ENCODE measurements around the gene GYG1.
A peak's percentile ranks its signal among the peaks of the same experiment; 100 is the strongest.

Gene GYG1

DNA sequence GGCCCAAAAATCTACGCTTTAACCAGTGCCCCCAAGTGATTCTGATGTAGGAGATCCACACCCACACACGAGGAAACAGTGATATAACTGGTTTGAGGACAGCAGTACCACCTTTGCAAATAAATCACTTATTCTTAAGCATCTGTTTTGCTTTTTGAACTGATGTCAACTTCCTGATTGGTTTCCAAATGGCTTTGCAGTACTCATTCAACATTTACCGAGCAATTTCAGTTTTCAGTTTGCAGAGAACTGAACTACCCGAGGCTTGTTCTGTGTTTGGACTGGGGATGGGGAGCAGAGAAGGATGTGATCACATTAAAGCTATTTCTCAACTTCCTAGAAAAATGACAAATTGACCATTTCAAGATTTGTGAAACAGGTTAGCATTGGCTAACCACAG lies 1.1 kb upstream of the GYG1 start:
- DNase-seq = no peak

DNA sequence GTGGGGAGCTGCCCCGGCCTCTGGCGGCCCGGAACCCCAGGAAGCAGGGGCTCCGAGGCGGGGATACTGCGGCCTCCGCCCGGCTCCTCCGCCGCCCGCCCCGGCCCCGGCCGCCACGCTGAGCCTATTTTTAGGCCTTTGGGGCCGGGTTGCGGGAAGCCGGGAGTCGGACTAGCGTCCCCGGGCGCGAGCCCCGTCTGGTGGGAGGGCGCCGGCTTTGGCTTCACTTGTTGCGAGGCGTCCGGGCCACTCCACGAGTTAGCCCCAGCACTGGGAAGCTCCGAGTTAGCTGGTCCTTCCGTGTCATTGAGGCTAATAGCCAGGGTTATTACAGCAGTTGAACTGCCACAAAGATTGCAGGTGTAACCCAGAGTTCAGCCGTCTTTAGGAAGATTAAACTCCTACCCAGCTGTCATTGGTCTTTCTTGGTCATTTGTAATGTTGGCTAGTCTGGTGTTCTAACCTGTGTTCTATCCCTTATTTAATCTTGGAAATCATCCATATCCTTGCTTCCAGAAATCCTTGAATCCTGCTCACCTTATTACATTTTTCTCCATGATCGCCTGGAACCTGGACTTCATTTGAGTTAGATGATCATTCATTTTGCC lies 791 bp downstream of the GYG1 start:
- DNase-seq = peak; percentile 25

DNA sequence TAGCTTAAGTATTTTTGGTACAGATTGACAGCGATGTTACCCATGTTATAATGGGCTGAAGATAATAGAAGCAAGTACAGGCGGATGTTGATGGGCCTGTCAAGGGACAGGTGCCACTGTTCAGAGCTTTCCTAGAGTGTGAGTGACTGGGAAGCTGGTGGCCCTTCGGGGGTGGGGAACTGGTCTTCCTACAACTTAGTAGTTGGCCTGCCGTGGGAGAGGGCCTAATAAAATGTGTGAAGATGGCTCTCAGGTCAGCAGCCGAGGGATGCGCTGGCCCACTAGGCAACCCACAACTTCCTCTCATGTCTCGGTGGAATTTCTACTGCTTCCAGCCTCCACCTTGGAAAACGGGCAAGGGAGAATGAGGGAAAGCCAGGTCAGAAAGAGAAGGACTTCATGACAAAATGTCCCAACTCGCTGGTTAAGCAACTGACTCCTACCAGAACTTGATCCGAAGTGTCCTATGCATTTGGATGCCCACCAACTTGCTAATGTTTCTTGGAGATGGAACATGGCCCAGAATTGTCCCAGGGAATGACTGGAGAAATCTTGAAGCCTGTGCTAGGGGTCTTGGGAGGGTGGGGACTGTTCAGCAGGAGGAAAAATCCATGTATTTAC lies 1.4 kb downstream of the GYG1 start:
- no peak for DNase-seq

DNA sequence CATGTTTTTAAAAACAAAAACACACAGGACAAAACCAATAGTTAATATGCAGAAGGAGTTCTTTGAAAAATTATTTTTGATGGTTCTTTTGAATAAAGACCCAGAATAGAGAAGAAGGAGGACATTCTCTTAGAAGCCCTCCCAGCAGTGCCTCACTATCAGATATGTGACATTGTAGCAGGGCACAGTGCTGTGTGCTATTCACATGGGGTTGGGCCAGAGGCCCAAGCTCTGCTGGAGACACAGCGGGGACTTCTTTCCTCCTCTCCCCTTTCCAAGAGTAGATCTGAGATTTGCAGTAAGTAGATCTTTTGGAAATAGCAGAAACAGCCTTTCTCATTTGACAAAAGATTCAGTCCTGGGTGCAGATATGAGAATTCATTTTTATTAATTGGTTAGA lies 6.3 kb downstream of the GYG1 start:
- DNase-seq = no peak

DNA sequence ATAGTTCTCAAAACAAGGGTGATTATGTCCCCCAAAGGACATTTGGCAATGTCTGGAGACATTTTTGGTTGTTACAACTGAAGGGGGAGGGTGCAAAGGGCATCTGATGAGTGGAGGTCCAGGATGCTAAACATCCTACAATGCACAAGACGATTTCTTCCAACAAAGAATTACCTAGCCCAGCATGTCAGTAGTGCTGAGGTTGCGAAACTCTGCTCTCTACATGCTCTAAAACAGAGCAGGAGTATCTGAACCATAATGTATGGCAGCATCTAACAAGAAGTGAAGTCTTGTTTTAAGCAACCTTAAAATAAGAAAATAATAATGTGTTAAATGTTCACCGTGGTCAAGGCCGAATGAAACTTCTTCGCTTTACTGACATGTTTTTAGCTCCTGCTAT lies 7.0 kb downstream of the GYG1 start:
- DNase-seq = no peak

DNA sequence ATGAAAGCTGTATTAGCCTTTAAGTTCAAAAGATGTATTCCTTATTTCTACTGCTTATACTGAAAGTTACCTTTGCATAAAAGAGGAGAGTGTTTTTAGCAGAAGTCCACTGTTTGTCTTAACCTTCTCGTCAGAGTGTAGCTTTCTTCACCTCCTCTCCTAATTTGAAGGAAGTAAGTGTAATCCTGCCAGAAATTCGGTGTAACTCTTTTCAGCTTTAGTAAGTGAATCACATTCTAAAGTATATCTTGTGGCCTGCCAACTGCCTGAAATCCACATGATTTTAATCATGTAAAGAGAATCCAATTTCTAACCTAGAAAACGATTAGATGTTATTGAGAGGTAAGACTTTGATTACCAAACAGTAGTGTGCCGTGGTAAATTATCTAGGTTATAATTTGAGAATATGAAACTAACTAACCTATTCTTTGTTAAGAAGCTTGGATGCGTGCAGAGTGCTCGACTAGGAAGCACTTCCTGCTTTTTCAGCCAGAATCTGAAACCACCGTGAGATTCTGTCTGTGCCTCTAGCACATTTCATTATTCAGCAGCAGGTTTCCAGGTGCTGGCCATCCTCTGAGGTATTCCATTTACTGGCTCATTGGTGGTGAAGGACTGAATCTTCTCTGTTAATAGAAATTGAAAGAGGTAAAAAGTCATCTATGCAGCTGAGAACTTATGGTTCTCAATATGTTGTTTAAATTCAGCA lies 7.5 kb downstream of the GYG1 start:
- DNase-seq = peak; percentile 26

DNA sequence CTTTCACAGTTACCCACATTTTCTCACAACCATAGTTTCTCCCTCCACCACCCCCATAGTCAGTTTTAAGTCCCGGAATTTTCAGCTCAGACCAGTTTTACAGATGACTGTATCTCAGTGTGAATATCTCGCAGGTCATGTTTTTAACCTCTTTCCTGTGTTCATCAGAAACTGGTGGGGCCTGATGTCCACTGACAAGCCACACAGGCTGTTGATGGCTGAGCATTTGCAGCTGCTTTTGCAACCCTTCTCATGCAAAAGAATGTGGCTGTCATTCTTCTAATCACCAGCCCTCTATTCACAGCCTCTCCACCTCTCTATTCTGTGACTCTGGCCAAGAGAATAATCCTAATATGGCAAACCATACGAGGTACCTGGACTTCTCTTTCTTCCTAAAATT lies 8.5 kb downstream of the GYG1 start:
- DNase-seq = peak; percentile 29

DNA sequence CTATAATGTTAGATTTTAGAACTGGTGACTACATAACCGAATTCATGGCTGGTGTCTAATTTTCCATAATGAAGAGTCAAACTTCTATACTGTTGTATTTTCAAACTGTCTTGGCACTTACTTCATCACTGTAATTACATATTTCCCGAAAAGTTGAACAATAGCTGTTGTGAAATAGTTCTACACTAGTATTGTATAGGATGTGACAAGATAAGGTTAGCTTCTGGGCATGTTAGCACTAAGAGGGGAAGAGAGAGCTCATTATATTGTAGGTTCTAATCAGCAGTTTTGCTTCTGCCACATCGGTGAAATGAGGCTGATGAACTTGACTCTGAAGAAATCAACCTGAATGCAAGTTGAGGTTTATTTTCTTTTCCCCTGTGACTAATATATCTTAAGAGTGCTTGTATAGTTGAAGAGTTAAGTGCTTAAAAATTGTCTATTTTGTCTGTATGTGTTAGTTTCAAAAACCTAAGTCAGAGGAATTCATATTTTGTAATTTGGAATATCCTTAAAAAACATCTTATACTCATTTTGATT lies 8.9 kb downstream of the GYG1 start:
- DNase-seq = no peak

DNA sequence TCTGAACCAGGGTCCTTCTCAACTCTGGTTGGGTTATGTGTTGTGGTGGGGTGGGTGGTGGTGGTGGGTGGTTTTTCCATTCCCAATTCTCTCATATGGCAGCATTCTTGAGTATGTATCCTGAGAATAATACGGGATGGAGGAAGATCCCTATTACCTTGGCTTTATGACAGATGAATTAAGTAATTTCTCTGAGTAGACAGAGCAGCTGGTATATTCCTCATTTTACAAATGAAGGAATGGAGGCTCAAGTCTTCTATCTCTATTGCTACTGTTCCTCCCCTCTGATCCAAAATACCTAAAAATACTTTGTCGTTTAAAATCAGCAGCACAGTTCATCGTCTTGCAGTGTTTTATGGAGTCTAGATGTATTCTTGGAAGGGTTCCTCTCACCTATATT lies 10.4 kb downstream of the GYG1 start:
- no peak for DNase-seq

DNA sequence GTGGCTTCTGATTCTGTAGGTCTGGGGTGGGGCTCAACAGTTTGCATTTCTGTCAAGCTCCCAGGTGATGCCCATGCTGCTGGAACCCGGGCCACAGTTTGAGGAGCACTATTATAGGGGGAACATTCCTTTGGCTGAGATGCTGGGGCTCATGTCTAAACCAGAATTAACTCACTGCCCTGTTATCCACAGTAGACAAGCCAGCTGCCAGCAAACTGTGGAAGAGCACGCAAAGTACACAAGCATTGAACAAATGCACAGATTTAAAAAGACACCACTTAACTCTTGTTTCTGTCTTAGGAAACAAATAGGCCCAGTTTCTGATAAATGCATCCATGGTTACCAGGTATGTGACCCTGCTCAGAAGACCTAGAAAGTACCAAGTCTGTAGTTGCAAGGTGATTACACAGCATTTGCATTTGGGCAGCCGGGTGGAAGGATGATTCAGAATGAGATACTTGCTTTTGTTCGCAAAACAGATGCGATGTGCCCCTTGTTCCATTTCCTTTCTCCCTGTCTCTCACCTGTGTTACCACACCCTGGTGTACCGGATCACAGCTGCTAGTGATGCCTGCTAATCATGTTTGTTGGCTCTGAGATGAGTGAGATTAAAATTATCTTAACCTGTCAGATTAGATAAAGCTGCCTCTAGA lies 12.4 kb downstream of the GYG1 start:
- DNase-seq = no peak

DNA sequence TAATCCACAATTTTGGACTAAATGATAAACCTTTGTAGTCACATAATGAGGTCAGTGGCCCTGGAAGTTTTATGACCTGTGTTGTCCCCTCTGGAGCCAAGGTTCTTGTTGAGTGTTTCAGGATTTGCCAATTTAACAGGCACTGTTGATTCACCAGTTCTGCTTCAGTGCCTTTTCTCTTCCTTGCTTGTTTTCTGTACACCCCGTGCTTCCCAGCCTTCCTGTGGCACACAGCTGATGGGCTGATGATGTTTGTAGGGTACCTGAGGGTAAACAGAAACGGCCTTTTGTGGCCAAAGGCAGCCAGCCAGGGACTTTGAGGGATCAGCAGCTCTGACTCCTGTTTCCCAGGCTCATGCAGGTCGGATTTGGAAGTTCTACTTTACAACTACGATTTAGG lies 13.3 kb downstream of the GYG1 start:
- DNase-seq = no peak

DNA sequence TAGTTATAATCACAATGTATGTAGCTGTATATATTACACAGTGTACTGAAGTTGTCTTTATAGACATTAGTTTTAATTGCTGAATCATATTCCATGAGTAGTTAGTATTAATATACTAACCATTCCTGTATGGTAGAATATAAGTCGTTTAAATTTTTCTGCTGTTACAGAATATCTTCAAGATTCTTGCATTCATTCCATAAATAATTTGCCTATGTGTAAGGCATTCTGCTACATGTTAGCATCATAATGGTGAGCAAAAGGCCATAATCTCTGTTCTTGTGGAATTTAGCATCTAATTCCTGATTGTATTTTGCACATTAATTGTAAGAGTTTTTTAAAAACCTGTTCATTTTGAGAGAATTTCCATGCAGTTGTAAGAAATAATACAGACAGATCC lies 14.1 kb downstream of the GYG1 start:
- peak; percentile 74 for DNase-seq

DNA sequence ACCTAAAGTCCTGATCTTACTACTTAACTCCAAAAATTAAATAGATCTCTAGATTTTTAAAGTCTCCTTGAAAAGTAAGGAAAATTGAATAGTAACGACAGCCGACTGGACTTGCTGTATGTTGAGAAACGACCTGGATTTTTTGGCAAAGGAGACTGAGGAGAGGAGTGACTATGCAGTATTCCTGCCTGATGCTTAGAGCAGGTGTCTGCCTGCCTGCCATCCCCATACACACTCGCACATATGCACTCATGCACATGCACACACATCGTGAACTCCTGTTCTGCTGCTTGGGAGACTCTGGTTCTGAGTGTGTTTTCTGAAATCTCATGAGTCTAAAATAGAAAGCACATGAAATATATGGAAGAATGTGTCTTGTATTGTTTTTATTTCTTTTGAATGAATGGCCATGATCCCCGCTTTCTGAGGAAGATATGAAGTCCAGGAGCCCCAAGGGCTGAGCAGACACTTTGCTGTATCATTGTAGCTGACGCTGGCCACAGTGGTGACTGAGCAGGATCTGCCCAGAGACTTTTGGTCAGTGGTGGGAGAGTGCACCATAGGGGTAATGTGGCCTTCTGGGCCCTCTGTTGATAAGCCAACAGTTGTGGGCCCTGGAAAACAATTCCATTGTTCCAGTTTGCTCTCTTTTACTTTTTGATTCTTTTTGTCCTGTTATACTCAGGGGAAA lies 16.4 kb downstream of the GYG1 start:
- no peak for DNase-seq

DNA sequence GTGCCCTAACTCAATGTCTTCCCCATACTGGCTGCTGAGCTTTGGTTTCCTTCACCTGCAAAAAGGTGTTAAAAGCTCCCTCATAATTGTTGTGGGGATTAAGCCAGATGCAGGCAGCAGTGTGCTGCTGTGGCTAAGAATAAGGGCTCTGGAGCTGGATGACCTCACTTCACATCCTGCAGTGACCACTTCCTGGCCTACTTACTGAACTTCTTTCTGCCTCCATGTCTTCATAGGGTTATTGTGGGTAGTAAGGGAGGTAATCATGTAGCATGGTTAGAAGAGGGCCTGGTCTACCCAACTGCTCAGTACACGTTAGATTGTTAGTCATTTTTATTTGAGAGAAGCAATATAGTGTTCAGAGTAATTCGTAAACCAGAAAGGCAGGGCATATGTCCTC lies 18.4 kb downstream of the GYG1 start:
- no peak for DNase-seq

DNA sequence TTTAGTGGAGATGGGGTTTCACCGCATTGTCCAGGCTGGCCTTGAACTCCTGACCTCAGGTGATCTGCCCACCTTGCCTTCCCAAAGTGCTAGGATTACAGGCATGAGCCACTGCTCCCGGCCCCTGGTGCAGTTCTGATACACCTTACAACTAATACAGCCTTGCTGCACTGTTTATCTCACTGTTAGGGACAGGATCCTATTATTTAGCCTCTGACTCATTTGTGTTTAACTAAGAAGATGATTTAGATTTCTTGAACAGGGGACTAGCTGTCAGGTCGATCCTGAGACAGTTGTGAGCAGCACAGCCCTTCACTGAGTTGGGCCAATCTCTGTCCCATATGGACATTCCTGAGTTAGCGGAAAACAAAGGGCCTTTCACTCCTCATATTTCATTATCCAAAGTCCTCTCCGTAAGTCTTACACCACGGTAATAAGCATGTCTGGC lies 19.2 kb downstream of the GYG1 start:
- no peak for DNase-seq

DNA sequence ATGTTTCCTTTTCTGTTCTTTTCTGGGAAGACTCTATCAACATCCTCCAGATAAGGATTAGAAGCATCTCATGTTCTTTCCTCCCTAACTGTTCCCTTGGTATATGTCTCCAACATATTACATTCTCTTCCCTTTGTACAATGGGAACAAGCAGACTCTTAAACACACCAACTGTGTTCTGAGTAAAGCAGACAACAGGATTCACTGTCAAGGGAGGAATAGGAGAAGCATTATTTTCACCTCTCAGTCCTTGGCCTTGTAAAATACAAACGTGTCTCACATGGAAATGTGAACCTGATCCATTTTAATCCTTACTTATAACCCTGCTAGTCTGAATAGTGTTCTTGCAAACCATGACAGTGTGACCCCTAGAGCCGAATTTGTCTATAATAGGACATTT lies 19.6 kb downstream of the GYG1 start:
- DNase-seq = no peak

DNA sequence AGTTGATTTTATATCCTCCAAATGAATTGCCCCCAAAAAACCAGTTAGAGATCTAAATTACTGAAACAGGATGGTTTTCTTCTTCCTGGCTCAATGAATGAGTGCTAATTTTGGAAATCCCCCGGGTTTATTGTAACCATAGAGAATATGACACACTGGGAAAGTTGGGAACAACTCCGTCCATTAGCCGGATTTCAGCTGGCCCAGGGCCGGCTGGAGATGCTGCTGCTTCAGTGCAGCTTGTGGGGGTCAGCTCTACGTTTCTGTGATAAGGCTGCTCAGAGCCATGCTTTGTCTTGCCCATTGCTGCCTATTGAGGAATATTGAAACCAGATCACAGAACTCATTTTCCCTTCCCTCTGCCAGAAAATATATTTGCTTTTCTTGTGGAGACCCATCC lies 20.3 kb downstream of the GYG1 start:
- DNase-seq = no peak

DNA sequence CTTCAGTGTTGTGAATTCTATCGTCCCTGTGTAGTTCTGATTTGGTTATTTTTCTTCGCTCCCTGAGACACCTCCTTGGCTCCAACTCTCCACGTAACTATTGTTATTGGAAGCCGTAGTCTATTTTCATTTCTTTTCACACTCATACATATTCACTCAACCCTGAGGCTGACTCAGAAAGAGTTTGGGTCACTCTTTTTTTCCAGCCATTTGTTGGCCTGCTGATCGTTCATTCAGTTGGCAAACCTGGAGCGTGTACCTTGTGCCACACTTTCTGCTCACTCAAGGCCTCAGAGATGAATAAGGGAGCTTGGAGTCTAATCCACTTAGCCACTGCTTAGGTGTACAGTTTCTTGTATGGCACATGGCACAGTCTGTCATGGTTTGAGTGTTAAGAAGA lies 22.4 kb downstream of the GYG1 start:
- DNase-seq = no peak

DNA sequence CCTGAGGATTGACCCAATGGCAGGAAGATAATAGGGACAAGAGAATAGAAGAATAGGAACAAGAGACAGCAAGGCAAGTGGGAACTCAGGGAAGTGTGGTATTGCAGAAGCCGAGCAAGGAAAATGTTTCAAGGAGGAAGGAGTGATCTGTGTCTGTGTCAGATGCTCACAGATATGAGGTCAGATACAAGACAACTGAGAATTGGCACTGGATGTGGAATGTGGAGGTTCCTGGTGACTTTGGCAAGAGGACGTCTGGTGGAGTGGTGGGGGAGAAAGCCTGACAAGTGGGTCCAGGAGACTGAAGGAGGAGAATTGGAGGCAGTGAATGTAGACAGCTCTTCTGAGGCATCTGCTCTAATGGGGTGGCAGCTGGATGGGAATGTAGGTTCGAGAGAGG lies 24.1 kb downstream of the GYG1 start:
- DNase-seq = peak; percentile 46

DNA sequence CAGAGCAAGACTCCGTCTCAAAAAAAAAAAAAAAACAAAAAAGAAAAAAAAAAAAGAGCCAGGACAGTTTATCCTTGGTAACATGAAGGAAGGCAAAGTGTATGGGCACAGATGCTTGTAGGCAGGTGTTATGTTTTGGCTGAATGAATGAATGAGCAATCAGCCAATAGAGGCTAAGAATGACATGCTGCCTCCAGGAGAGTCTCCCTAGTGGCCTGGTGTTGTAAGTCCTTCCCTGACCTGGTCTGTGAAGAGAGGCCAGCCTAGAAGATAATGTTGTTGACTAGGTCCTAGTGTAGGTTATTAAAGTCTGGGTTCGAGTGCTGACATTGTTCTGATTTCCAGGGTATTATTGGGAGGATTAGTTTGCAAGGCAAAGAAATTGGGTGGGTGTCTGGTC lies 24.9 kb downstream of the GYG1 start:
- no peak for DNase-seq

DNA sequence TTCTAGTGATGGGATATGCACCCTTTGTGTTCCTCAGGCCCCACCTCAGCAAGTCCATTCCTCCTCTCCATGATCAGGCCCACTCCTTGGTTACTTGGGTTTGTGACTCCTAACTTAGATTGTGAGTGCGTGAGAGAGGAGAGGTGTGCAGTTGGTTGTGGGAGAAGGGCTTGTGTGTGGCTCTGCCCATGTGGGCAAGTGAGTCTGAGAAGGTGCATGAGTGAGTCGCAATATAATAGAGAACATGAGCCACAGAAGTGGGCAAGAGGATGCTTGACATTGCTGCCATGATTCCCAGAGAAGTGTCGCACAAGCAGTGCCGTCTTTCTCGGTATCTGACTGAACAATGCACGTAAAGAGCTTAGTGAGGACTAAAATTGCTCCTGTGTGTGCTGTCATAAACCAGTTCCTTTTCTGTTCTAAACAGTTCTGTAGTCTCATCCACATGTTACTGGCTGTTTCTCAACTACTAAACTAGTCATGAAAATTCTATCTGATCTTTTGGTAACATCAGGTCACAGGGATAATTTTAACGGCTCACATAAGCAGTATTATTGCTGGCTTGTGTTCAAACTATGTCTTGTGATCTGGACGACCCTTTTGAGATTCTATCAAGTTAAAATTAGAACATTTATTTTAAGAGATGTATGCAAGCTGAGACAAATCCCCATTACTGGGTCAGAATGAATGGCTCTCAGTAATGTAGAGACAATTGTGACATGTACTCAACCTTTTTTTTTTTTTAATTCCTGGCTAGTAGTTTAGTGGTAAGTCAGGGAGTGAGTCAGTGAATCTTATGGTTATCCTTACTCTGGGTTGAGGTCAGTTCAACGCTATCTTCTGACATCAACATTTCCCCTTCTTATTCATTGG lies 25.6 kb downstream of the GYG1 start:
- peak; percentile 91 for DNase-seq

DNA sequence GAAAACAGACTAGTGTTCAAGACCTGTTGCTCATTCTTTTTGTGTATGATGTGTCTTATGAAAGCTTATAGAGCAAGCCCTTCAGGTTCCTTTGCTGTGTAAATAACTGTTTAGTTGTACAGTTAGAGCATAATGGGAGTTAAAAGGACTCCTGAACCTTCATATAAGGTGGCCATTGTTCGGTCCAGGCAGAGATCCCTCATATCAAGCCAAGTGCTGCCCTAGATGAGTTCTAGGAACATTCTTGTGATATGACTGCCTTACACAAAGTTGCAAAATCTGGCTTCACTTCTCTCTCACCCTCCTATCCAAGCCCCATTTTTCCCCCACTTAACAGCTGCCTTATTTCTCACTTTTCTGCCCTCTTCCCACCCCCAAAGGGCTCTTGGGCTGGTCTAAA lies 26.9 kb downstream of the GYG1 start:
- peak; percentile 37 for DNase-seq

All from fibroblast of upper back skin (primary cell).